ENCODE results near the gene HOOK2. TPM values are rescaled to one million over a fixed set of nuclear protein-coding genes. Genes with fewer than 3 reads are reported as not detected.

The HOOK2 gene
- total RNA-seq, 1 experiment from 2014 or later = 70.0 TPM

DNA sequence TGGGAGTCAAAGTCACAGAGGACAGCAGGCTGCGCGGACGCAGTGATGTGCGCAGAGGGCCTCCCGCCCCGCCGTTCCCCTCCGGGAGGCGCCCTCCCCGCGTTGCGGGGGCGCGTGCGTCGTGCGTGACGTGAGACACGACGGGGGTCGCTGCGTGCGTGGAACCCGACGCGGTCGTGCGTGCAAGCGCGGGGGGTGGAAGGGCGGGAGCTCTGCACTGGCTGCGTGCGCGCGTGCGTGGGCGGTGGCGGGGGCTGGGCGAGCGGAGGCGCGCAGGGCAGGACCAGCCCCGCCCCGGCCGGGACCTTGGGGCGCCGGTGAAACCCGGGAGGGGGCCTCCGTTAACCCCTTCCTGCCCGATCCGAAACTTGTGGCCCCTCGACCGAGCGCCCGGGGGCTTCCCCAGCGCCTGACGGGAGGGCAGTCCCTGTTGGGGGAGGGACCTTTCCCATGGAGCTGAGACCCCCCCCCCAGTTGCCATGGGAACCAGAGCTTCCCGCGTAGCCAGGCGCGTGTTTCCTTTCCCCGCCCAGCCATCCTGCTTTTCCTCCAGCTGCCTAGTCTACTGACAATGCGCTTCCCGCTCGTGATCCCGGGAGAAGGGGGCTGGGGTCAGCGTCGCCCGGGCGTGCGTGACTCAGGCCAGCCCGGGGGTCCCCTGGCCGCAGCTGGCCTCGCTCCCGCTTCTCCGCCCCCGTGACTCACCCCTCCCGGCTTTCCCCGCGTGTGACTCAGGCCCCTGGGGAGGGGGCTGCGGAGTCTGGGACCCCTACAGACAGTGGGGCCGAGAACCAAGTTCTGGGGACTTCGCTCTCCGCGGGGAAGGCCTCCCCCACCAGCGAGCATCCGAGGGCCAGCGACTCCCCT lies 7.3 kb upstream of the HOOK2 start (continued):
- TF ChIP-seq, protein P1, sequence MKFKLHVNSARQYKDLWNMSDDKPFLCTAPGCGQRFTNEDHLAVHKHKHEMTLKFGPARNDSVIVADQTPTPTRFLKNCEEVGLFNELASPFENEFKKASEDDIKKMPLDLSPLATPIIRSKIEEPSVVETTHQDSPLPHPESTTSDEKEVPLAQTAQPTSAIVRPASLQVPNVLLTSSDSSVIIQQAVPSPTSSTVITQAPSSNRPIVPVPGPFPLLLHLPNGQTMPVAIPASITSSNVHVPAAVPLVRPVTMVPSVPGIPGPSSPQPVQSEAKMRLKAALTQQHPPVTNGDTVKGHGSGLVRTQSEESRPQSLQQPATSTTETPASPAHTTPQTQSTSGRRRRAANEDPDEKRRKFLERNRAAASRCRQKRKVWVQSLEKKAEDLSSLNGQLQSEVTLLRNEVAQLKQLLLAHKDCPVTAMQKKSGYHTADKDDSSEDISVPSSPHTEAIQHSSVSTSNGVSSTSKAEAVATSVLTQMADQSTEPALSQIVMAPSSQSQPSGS (CRISPR knock-in tag; IDR thresholded peaks at IDR 0.05; ENCODE audit: borderline replicate concordance, low read depth) = no peak
- TF ChIP-seq NR3C1 (CRISPR knock-in tag; conservative IDR thresholded peaks at IDR 0.05; ENCODE audit: low read depth) (no peak), ZNF219 (CRISPR knock-in tag; IDR thresholded peaks at IDR 0.05; ENCODE audit: borderline replicate concordance) (peak; percentile 88), MYBL2 (CRISPR knock-in tag; IDR thresholded peaks at IDR 0.05) (no peak), ATF1 (CRISPR knock-in tag; IDR thresholded peaks at IDR 0.05) (no peak), ZNF671 (CRISPR knock-in tag; IDR thresholded peaks at IDR 0.05) (no peak), ZNF423 (CRISPR knock-in tag; IDR thresholded peaks at IDR 0.05) (peak; percentile 83), CREM (CRISPR knock-in tag; IDR thresholded peaks at IDR 0.05) (no peak), ETV6 (CRISPR knock-in tag; IDR thresholded peaks at IDR 0.05) (no peak), NFYB (CRISPR knock-in tag; conservative IDR thresholded peaks at IDR 0.05; ENCODE audit: low read depth) (no peak), CREB1 (CRISPR knock-in tag; IDR thresholded peaks at IDR 0.05) (no peak), KAT7 (CRISPR knock-in tag; IDR thresholded peaks at IDR 0.05; ENCODE audit: borderline replicate concordance) (no peak), NR2C2 (CRISPR knock-in tag; IDR thresholded peaks at IDR 0.05) (no peak), ZNF416 (CRISPR knock-in tag; IDR thresholded peaks at IDR 0.05) (no peak; the same call in 1 of the 2 replicates)
- TF ChIP-seq, protein P2, sequence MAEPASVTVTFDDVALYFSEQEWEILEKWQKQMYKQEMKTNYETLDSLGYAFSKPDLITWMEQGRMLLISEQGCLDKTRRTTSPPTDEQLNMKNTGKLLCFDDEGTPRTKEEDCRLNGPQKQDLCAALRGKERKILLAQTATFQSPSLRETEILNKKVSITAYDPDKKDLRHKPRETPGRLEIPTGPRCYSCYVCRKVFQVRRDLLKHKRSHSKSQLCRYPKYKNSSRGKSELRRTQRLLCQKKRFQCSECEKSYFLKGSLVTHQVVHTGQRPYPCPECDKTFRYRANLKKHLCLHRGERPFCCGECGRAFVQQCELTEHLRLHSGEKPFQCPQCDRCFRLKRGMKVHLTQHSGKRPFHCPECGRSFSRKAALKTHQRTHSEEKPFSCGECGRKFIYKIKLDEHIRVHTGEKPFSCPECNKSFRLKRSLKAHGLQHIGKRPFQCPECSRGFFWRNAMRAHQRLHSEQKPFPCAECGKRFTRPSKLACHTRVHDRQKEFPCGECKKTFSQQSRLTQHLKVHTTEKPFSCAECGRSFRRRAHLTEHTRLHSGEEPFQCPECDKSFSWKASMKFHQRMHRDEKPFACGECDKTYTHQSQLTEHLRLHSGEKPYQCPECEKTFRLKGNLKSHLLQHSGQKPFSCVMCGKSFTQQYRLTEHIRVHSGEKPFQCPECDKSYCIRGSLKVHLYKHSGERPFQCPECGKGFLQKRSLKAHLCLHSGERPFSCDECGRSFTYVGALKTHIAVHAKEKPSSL (CRISPR knock-in tag; conservative IDR thresholded peaks at IDR 0.05) = no peak
- TF ChIP-seq, protein P3, sequence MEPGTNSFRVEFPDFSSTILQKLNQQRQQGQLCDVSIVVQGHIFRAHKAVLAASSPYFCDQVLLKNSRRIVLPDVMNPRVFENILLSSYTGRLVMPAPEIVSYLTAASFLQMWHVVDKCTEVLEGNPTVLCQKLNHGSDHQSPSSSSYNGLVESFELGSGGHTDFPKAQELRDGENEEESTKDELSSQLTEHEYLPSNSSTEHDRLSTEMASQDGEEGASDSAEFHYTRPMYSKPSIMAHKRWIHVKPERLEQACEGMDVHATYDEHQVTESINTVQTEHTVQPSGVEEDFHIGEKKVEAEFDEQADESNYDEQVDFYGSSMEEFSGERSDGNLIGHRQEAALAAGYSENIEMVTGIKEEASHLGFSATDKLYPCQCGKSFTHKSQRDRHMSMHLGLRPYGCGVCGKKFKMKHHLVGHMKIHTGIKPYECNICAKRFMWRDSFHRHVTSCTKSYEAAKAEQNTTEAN (CRISPR knock-in tag; IDR thresholded peaks at IDR 0.05) = no peak
- TF ChIP-seq, protein P4, sequence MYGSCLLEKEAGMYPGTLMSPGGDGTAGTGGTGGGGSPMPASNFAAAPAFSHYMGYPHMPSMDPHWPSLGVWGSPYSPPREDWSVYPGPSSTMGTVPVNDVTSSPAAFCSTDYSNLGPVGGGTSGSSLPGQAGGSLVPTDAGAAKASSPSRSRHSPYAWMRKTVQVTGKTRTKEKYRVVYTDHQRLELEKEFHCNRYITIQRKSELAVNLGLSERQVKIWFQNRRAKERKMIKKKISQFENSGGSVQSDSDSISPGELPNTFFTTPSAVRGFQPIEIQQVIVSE (CRISPR knock-in tag; IDR thresholded peaks at IDR 0.05; ENCODE audit: borderline replicate concordance) = no peak
- TF ChIP-seq, protein P5, sequence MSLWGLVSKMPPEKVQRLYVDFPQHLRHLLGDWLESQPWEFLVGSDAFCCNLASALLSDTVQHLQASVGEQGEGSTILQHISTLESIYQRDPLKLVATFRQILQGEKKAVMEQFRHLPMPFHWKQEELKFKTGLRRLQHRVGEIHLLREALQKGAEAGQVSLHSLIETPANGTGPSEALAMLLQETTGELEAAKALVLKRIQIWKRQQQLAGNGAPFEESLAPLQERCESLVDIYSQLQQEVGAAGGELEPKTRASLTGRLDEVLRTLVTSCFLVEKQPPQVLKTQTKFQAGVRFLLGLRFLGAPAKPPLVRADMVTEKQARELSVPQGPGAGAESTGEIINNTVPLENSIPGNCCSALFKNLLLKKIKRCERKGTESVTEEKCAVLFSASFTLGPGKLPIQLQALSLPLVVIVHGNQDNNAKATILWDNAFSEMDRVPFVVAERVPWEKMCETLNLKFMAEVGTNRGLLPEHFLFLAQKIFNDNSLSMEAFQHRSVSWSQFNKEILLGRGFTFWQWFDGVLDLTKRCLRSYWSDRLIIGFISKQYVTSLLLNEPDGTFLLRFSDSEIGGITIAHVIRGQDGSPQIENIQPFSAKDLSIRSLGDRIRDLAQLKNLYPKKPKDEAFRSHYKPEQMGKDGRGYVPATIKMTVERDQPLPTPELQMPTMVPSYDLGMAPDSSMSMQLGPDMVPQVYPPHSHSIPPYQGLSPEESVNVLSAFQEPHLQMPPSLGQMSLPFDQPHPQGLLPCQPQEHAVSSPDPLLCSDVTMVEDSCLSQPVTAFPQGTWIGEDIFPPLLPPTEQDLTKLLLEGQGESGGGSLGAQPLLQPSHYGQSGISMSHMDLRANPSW (CRISPR knock-in tag; conservative IDR thresholded peaks at IDR 0.05; ENCODE audit: low read depth) = no peak
- TF ChIP-seq, protein P6, sequence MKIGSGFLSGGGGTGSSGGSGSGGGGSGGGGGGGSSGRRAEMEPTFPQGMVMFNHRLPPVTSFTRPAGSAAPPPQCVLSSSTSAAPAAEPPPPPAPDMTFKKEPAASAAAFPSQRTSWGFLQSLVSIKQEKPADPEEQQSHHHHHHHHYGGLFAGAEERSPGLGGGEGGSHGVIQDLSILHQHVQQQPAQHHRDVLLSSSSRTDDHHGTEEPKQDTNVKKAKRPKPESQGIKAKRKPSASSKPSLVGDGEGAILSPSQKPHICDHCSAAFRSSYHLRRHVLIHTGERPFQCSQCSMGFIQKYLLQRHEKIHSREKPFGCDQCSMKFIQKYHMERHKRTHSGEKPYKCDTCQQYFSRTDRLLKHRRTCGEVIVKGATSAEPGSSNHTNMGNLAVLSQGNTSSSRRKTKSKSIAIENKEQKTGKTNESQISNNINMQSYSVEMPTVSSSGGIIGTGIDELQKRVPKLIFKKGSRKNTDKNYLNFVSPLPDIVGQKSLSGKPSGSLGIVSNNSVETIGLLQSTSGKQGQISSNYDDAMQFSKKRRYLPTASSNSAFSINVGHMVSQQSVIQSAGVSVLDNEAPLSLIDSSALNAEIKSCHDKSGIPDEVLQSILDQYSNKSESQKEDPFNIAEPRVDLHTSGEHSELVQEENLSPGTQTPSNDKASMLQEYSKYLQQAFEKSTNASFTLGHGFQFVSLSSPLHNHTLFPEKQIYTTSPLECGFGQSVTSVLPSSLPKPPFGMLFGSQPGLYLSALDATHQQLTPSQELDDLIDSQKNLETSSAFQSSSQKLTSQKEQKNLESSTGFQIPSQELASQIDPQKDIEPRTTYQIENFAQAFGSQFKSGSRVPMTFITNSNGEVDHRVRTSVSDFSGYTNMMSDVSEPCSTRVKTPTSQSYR (CRISPR knock-in tag; IDR thresholded peaks at IDR 0.05) = peak; percentile 34; the same call in 1 of the 2 replicates
- TF ChIP-seq, protein P7, sequence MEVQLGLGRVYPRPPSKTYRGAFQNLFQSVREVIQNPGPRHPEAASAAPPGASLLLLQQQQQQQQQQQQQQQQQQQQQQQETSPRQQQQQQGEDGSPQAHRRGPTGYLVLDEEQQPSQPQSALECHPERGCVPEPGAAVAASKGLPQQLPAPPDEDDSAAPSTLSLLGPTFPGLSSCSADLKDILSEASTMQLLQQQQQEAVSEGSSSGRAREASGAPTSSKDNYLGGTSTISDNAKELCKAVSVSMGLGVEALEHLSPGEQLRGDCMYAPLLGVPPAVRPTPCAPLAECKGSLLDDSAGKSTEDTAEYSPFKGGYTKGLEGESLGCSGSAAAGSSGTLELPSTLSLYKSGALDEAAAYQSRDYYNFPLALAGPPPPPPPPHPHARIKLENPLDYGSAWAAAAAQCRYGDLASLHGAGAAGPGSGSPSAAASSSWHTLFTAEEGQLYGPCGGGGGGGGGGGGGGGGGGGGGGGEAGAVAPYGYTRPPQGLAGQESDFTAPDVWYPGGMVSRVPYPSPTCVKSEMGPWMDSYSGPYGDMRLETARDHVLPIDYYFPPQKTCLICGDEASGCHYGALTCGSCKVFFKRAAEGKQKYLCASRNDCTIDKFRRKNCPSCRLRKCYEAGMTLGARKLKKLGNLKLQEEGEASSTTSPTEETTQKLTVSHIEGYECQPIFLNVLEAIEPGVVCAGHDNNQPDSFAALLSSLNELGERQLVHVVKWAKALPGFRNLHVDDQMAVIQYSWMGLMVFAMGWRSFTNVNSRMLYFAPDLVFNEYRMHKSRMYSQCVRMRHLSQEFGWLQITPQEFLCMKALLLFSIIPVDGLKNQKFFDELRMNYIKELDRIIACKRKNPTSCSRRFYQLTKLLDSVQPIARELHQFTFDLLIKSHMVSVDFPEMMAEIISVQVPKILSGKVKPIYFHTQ (CRISPR knock-in tag; IDR thresholded peaks at IDR 0.05) = no peak
- TF ChIP-seq, protein P8, sequence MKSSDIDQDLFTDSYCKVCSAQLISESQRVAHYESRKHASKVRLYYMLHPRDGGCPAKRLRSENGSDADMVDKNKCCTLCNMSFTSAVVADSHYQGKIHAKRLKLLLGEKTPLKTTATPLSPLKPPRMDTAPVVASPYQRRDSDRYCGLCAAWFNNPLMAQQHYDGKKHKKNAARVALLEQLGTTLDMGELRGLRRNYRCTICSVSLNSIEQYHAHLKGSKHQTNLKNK (CRISPR knock-in tag; IDR thresholded peaks at IDR 0.05) = no peak
- TF ChIP-seq, protein P9, sequence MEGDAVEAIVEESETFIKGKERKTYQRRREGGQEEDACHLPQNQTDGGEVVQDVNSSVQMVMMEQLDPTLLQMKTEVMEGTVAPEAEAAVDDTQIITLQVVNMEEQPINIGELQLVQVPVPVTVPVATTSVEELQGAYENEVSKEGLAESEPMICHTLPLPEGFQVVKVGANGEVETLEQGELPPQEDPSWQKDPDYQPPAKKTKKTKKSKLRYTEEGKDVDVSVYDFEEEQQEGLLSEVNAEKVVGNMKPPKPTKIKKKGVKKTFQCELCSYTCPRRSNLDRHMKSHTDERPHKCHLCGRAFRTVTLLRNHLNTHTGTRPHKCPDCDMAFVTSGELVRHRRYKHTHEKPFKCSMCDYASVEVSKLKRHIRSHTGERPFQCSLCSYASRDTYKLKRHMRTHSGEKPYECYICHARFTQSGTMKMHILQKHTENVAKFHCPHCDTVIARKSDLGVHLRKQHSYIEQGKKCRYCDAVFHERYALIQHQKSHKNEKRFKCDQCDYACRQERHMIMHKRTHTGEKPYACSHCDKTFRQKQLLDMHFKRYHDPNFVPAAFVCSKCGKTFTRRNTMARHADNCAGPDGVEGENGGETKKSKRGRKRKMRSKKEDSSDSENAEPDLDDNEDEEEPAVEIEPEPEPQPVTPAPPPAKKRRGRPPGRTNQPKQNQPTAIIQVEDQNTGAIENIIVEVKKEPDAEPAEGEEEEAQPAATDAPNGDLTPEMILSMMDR (IDR thresholded peaks at IDR 0.05) = no peak
